Subcutaneous adipose tissue (tissue), 4 donors: ENCODE measurements around the gene RAB4A. TPM values are rescaled to one million over a fixed set of nuclear protein-coding genes. Genes with fewer than 3 reads are reported as not detected.

Experiments
- CTCF ChIP-seq: fragments of 450-650 bp; IDR thresholded peaks from one replicate; pipeline ENCODE4 v1.5.1; 2016; ENCODE audit warnings: low read depth, mild to moderate bottlenecking, control low read depth, antibody characterized with exemption, moderate library complexity
- total RNA-seq, 4 donors: library from RNA; depleted of rRNA; stranded (reverse); fragments of >200 nt; gene quantifications; one replicate each; pipeline ENCODE4 v1.1.0, GENCODE V29; 2016

Gene RAB4A
- total RNA-seq, 4 donors from 2014 or later, result 26.0 to 46.2 (median 37.5) TPM

- TF ChIP-seq CTCF, result no peak
Observed at GRCh38 chr1:229287267-229287666, 16.4 kb downstream of the RAB4A start.

GRCh38 chr1:229288516-229288915 lies 17.6 kb downstream of the RAB4A start:
- no peak for TF ChIP-seq CTCF

DNA sequence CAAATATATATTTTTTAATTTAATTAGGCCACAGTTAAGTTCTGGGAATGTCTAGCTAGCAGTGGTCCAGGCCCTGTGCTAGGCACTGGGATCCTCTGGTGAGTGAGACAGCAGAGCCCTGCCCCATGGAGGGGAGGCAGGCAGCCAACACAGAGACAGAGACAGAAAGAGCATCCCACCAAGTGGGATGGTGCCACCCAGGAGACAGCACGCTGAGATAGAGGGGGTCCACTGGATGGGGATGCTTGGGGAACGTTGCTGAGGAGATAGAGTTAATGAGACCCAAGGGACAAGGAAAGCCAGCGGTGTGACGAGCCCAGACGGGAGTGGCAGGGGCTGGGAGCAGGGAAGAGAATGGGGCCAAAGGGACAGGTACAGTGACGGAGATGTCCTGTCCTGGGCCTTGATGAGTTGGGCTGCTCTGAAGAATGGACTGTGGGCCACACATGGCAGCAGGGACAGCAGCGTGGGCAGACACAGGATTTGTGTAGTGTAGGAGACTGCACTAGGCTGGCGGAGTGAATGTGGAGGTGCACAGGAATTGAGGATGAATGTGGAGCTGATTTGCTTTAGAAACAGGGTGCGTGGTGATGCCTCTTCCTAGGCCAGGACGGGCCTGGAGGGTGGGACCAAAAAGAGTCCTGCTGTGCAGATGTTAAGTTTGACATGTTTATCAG lies 22.8 kb downstream of the RAB4A start:
- no peak for TF ChIP-seq CTCF

GRCh38 chr1:229295745-229296144 lies 24.8 kb downstream of the RAB4A start:
- no peak for TF ChIP-seq CTCF

- no peak for TF ChIP-seq CTCF
Observed at GRCh38 chr1:229296541-229296941, 25.6 kb downstream of the RAB4A start.

GRCh38 chr1:229297746-229298145 lies 26.8 kb downstream of the RAB4A start:
- TF ChIP-seq CTCF, result no peak

- TF ChIP-seq CTCF, result no peak
Observed at GRCh38 chr1:229298420-229298819, 27.5 kb downstream of the RAB4A start.
